ENCODE data around the gene MDM1.

MDM1 gene

GRCh38 chr12:68331869-68332727 is at the start of gene MDM1:
MDM1 (minus strand) TSS chr12:68332362; CDS start chr12:68332245, 117 bp downstream.
- DNase-seq: peak; percentile 97 to 98

GRCh38 chr12:68381476-68382219 is 49.5 kb upstream of the MDM1 start:
- no peak for DNase-seq

GRCh38 chr12:68378872-68379606 is 46.9 kb upstream of the MDM1 start:
- DNase-seq: peak in 1 of 2 donors; percentile 47

GRCh38 chr12:68377881-68378280 is 45.7 kb upstream of the MDM1 start:
- DNase-seq: no peak

- no peak for DNase-seq
Measured at GRCh38 chr12:68376901-68377300, 44.7 kb upstream of the MDM1 start.

GRCh38 chr12:68375756-68376695 is 43.9 kb upstream of the MDM1 start:
- DNase-seq: no peak

GRCh38 chr12:68374307-68374982 is 42.3 kb upstream of the MDM1 start:
- peak; percentile 34 to 63 for DNase-seq

- no peak for DNase-seq
Measured at GRCh38 chr12:68370667-68371066, 38.5 kb upstream of the MDM1 start.

GRCh38 chr12:68370006-68370590 is 37.9 kb upstream of the MDM1 start:
- DNase-seq: no peak

- no peak for DNase-seq
Measured at GRCh38 chr12:68368327-68368726, 36.2 kb upstream of the MDM1 start.

- DNase-seq: peak; percentile 59 to 70
Measured at GRCh38 chr12:68367903-68368302, 35.7 kb upstream of the MDM1 start.

- DNase-seq: no peak
Measured at GRCh38 chr12:68367116-68367515, 35.0 kb upstream of the MDM1 start.

- peak; percentile 91 to 92 for DNase-seq
Measured at GRCh38 chr12:68364893-68365725, 32.9 kb upstream of the MDM1 start.

GRCh38 chr12:68364328-68364727 is 32.2 kb upstream of the MDM1 start:
- no peak for DNase-seq

- DNase-seq: no peak
Measured at GRCh38 chr12:68361953-68362352, 29.8 kb upstream of the MDM1 start.

- DNase-seq: no peak
Measured at GRCh38 chr12:68359674-68360073, 27.5 kb upstream of the MDM1 start.

- peak; percentile 69 to 84 for DNase-seq
Measured at GRCh38 chr12:68358532-68359485, 26.6 kb upstream of the MDM1 start.

GRCh38 chr12:68356986-68357385 is 24.8 kb upstream of the MDM1 start:
- no peak for DNase-seq
